IMR-90 (cell line): ENCODE results near the gene ABCC8. TPM values are rescaled to one million over a fixed set of nuclear protein-coding genes. Genes with fewer than 3 reads are reported as not detected.

Experiments used
- ATAC-seq: fragments of 200-7000 bp; cut with Tn5 transposase; 2 replicates; pipeline ENCODE4 v1.9.1; 2020; ENCODE audit warnings: low read depth, mild to moderate bottlenecking, moderate library complexity
- BruUV-seq: library from RNA; stranded (reverse); fragments of 400-500 nt; replicated peaks from 2 replicates; lab custom pipeline; 2021; lab: Mats Ljungman, UMichigan
- CTCF ChIA-PET: fragments of 300-600 bp; formaldehyde crosslinking; extraction: SDS; loops from one replicate; lab custom pipeline; 2021; ENCODE audit warnings: antibody characterized with exemption; lab: Yijun Ruan, JAX
- POLR2A ChIA-PET: fragments of 300-600 bp; sonication (Branson Sonifier 250); formaldehyde crosslinking; loops from one replicate; lab custom pipeline; 2022; ENCODE audit warnings: antibody characterized with exemption; ENCODE audit not compliant: unreplicated experiment; lab: Charles Lee
- DNase-seq: peaks from one replicate; pipeline ENCODE4 v3.0.0; 2013
- H2AFZ ChIP-seq: replicated peaks from 2 replicates; pipeline ENCODE3; 2013; ENCODE audit warnings: low read length, mild to moderate bottlenecking; ENCODE audit not compliant: poor library complexity
- H2AK5ac ChIP-seq: 2 replicates; pipeline ENCODE4 v1.6.1; 2013; ENCODE audit warnings: low read depth, low read length, inconsistent platforms
- H2AK9ac ChIP-seq: replicated peaks from 2 replicates; pipeline ENCODE3; 2013; ENCODE audit warnings: mild to moderate bottlenecking, low read depth, low read length, moderate library complexity; ENCODE audit not compliant: poor library complexity
- H2BK120ac ChIP-seq: 2 replicates; pipeline ENCODE4 v1.6.1; 2013; ENCODE audit warnings: low read depth, low read length, inconsistent platforms
- H2BK15ac ChIP-seq: 3 replicates; pipeline ENCODE4 v1.6.1; 2013; ENCODE audit warnings: low read depth, low read length, inconsistent platforms
- H2BK20ac ChIP-seq: 2 replicates; pipeline ENCODE4 v1.6.1; 2013; ENCODE audit warnings: low read depth, mild to moderate bottlenecking, inconsistent platforms, low read length, moderate library complexity
- H2BK5ac ChIP-seq: 2 replicates; pipeline ENCODE4 v1.6.1; 2013; ENCODE audit warnings: mild to moderate bottlenecking, low read depth, low read length, inconsistent platforms; ENCODE audit not compliant: poor library complexity, severe bottlenecking
- H3K14ac ChIP-seq: replicated peaks from 2 replicates; pipeline ENCODE4 v1.6.1; 2013; ENCODE audit warnings: low read depth, low read length, inconsistent platforms
- H3K18ac ChIP-seq: 2 replicates; pipeline ENCODE4 v1.6.1; 2013; ENCODE audit warnings: low read depth, low read length, control low read depth
- H3K23ac ChIP-seq: 2 replicates; pipeline ENCODE4 v1.6.1; 2013; ENCODE audit warnings: low read depth, low read length, inconsistent platforms
- H3K27ac ChIP-seq: 2 replicates; pipeline ENCODE4 v1.5.1; 2013; ENCODE audit warnings: mild to moderate bottlenecking, control low read depth, low read length; ENCODE audit not compliant: insufficient read depth
- H3K27me3 ChIP-seq: 2 replicates; pipeline ENCODE4 v1.6.1; 2013; ENCODE audit warnings: low read length; ENCODE audit not compliant: control insufficient read depth, insufficient read depth
- H3K36me3 ChIP-seq: 2 replicates; pipeline ENCODE4 v1.6.1; 2013; ENCODE audit warnings: low read length, mixed read lengths; ENCODE audit not compliant: control insufficient read depth, insufficient read depth
- H3K4ac ChIP-seq: 2 replicates; pipeline ENCODE4 v1.6.1; 2013; ENCODE audit warnings: low read depth, low read length, inconsistent platforms
- H3K4me1 ChIP-seq: 2 replicates; pipeline ENCODE4 v1.6.1; 2013; ENCODE audit warnings: low read length, mixed read lengths; ENCODE audit not compliant: control insufficient read depth, insufficient read depth
- H3K4me2 ChIP-seq: 2 replicates; pipeline ENCODE4 v1.6.1; 2013; ENCODE audit warnings: low read depth, mild to moderate bottlenecking, control low read depth, low read length, moderate library complexity
- H3K4me3 ChIP-seq: 2 replicates; pipeline ENCODE4 v1.5.1; 2013; ENCODE audit warnings: low read depth, mild to moderate bottlenecking, control low read depth, low read length, moderate library complexity; ENCODE audit not compliant: insufficient read depth
- H3K56ac ChIP-seq: 2 replicates; pipeline ENCODE4 v1.6.1; 2013; ENCODE audit warnings: low read length, inconsistent platforms; ENCODE audit not compliant: insufficient read depth; ENCODE audit errors: extremely low read depth
- H3K79me1 ChIP-seq, 2 experiments: 2 replicates each; pipeline ENCODE4 v1.6.1; 2013; ENCODE audit warnings: low read length in 2 of 2, inconsistent platforms in 1 of 2, low read depth in 1 of 2
- H3K9ac ChIP-seq: 2 replicates; pipeline ENCODE4 v1.6.1; 2013; ENCODE audit warnings: low read depth, low read length, control low read depth
- H3K9me1 ChIP-seq: 2 replicates; pipeline ENCODE4 v1.6.1; 2013; ENCODE audit warnings: low read length, inconsistent platforms; ENCODE audit not compliant: insufficient read depth
- H3K9me3 ChIP-seq: 2 replicates; pipeline ENCODE4 v1.6.1; 2013; ENCODE audit warnings: low read length; ENCODE audit not compliant: control insufficient read depth, insufficient read depth
- H4K20me1 ChIP-seq: 2 replicates; pipeline ENCODE4 v1.6.1; 2013; ENCODE audit warnings: low read length, inconsistent platforms; ENCODE audit not compliant: insufficient read depth
- H4K5ac ChIP-seq: 2 replicates; pipeline ENCODE4 v1.6.1; 2013; ENCODE audit warnings: mild to moderate bottlenecking, low read depth, low read length, control low read depth
- H4K8ac ChIP-seq, 2 experiments: 2 replicates each; pipeline ENCODE4 v1.6.1; 2013; ENCODE audit warnings: low read depth in 2 of 2, low read length in 2 of 2, control low read depth in 1 of 2, inconsistent platforms in 1 of 2
- H4K91ac ChIP-seq: 2 replicates; pipeline ENCODE4 v1.6.1; 2013; ENCODE audit warnings: low read depth, low read length, inconsistent platforms; ENCODE audit not compliant: insufficient read depth
- BHLHE40 ChIP-seq: fragments of 150-350 bp; IDR thresholded peaks from 2 replicates; pipeline ENCODE4 v1.6.1; 2016; ENCODE audit warnings: mild to moderate bottlenecking, low read depth, low read length
- CEBPB ChIP-seq: IDR thresholded peaks from 2 replicates; pipeline ENCODE4 v1.6.1; 2012; ENCODE audit warnings: low read depth, low read length, improper control_type of control experiment
- CHD1 ChIP-seq: IDR thresholded peaks from 2 replicates; pipeline ENCODE4 v1.6.1; 2012; ENCODE audit warnings: low read depth, low read length, improper control_type of control experiment
- FOS ChIP-seq: fragments of 150-350 bp; IDR thresholded peaks from 2 replicates; pipeline ENCODE4 v1.6.1; 2016; ENCODE audit warnings: low read depth, low read length
- MAFK ChIP-seq: IDR thresholded peaks from 2 replicates; pipeline ENCODE4 v1.6.1; 2012; ENCODE audit warnings: low read depth, low read length, improper control_type of control experiment
- MXI1 ChIP-seq: IDR thresholded peaks from 2 replicates; pipeline ENCODE4 v1.6.1; 2012; ENCODE audit warnings: low read depth, mild to moderate bottlenecking, low read length, moderate library complexity, borderline replicate concordance
- NFE2L2 ChIP-seq: fragments of 150-350 bp; IDR thresholded peaks from 2 replicates; pipeline ENCODE4 v1.6.1; 2016; ENCODE audit warnings: low read depth, mild to moderate bottlenecking, low read length
- POLR2A ChIP-seq: IDR thresholded peaks from 2 replicates; pipeline ENCODE4 v1.6.1; 2012; ENCODE audit warnings: mild to moderate bottlenecking, low read depth, low read length
- RAD21 ChIP-seq: IDR thresholded peaks from 2 replicates; pipeline ENCODE4 v1.6.1; 2012; ENCODE audit warnings: low read length, improper control_type of control experiment
- RCOR1 ChIP-seq: IDR thresholded peaks from 2 replicates; pipeline ENCODE4 v1.6.1; 2012; ENCODE audit warnings: mild to moderate bottlenecking, low read length, improper control_type of control experiment; ENCODE audit not compliant: insufficient replicate concordance
- SMC3 ChIP-seq: fragments of 150-350 bp; IDR thresholded peaks from 2 replicates; pipeline ENCODE4 v1.6.1; 2016; ENCODE audit warnings: low read depth, mild to moderate bottlenecking, antibody characterized with exemption, low read length, moderate library complexity
- WGBS, 2 experiments: methylation state at CpG; one replicate each; pipeline versions ENCODE4 v1.1.5 to v1.1.7; 2013; ENCODE audit warnings: missing lambda C conversion rate in 2 of 2; ENCODE audit not compliant: insufficient read length in 1 of 2; ENCODE audit errors: extremely low coverage in 2 of 2; 5-methylcytosine and 5-hydroxymethylcytosine counted together
- dilution Hi-C: fragments of 300-500 bp; cut with HindIII; formaldehyde crosslinking; loops from one replicate; pipeline ENCODE4 v1.14.3; 2018; ENCODE audit warnings: low sequenced_read_pairs; ENCODE audit not compliant: unreplicated experiment
- in situ Hi-C: fragments of 300-500 bp; cut with MboI; formaldehyde crosslinking; loops from 3 replicates; pipeline ENCODE4 v1.14.3; 2019; ENCODE audit warnings: low sequenced_read_pairs, inconsistent platforms, mixed read lengths
- intact Hi-C: fragments of 100-400 bp; cut with micrococcal nuclease; formaldehyde crosslinking; loops from 2 replicates; pipeline ENCODE4 v1.10.0; 2022
- polyA plus RNA-seq, 3 experiments: library from polyadenylated mRNA; depleted of rRNA; stranded (reverse); fragments of >200 nt; gene quantifications; 2 replicates each; pipeline ENCODE4 v1.2.3, GENCODE V29; 2012; ENCODE audit warnings: low replicate concordance in 1 of 3
- total RNA-seq: library from RNA; depleted of rRNA; stranded (reverse); fragments of >200 nt; gene quantifications from 2 replicates; pipeline ENCODE4 v1.2.3, GENCODE V29; 2012
- TF ChIP-seq, protein P1 (sequence below): fragments of 150-350 bp; IDR thresholded peaks from 2 replicates; pipeline ENCODE4 v1.6.1; 2017; ENCODE audit warnings: mild to moderate bottlenecking, antibody characterized with exemption, low read length, low read depth
- TF ChIP-seq, protein P2 (sequence below): fragments of 150-350 bp; IDR thresholded peaks from 2 replicates; pipeline ENCODE4 v1.6.1; 2016; ENCODE audit warnings: low read depth, mild to moderate bottlenecking, low read length, moderate library complexity, borderline replicate concordance

The ABCC8 gene
- total and polyA plus RNA-seq, 2 of the 4 experiments (the other 2 are of a cell fraction), result not detected

DNA sequence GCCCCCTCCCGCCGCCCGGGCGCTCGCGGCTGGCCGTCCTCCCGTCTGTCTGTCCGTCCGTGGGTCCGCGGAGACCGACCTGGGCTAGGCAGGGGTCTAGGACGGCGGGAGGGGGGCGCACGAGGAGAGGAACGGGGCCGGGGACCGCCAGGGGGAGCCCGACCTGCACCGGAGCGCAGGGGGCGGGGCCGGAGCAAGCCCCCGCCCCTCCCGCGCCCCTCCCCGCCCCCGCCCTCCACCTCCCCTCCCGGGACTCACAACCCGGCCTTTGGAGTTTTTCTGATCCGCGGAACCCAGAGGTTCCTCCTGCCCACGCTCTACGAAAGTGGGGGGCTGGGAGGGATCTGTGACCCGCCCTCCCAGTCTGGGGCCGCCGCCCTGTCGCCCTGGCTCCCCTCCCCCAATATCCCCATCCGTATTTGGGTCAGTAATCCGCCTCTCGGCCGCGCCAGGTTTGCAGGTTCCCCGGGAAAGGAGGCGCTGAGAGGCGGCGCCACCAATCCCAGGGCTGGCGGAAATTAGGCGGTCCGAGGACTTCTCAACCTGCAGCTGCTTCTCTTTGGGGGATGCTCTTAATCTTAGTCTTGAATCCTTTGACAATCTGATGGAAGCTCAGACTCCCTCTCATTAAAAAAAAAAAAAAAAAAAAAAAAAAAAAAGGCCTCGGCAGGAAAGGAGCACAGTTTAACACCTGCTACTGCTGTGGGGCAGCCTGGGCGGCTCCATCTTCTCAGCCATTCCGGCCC is 87.3 kb downstream of the ABCC8 start (continued):
- no peak for TF ChIP-seq RAD21

DNA sequence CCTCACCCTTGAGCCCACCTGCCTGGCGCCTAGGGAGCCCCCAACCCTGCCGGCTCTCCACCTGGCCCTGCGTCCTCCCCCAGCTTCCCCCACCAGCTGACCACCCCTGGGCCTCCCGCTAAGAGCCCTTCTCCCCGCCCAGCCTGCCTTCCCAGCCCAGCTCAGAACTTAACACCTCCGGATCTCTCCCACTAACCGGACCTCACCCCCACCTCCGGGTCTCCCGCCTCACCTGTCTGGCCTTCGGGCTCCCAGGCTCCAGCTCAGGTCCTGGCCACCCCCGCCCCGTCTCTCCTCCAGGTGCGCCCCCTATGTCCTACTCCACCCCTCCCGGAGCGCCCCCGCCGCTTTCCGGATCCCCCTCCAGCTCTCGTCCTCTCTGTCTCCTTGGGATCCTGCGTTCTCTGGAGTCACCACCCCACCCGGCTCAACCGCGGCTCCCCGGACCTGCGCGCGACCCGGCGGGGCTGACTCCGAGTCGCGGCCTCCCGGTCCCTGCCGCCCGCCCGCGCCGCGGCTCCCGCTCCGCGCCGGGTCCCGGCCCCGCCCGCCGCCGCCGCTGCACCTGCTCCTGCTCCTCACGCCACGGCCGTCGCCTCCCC is 87.9 kb downstream of the ABCC8 start, which contains the start of gene KCNJ11:
TSS of gene KCNJ11 (minus strand) at position 51 of the 602 bp plus-strand sequence. CDS start 568 bp downstream, outside the sequence.
- Histone ChIP-seq H3K14ac (no peak within 1 kb of the TSS), H3K9ac (no peak within 1 kb of the TSS), H4K8ac (no peak within 1 kb of the TSS), H2AK9ac (peak within 1 kb of the TSS; percentile 37), H3K9me1 (peaks cover 1% of the 10 kb centered on the region; the same call in 1 of the 2 replicates), H4K5ac (no peak within 1 kb of the TSS), H3K4me2 (peak within 1 kb of the TSS; percentile 45; the same call in 1 of the 2 replicates), H2BK5ac (no peak within 1 kb of the TSS), H3K36me3 (no peaks in the 10 kb centered on the region), H3K27ac (no peak within 1 kb of the TSS), H3K4ac (no peak within 1 kb of the TSS), H2AK5ac (no peak within 1 kb of the TSS), H4K20me1 (no peaks in the 10 kb centered on the region), H3K27me3 (peaks cover 24% of the 10 kb centered on the region; the same call in 1 of the 2 replicates), H3K56ac (no peak within 1 kb of the TSS), H2BK20ac (no peak within 1 kb of the TSS), H3K4me1 (no peaks in the 10 kb centered on the region), H2BK120ac (no peak within 1 kb of the TSS), H3K4me3 (peak within 1 kb of the TSS; percentile 21), H4K91ac (no peak within 1 kb of the TSS), H3K9me3 (no peaks in the 10 kb centered on the region), H2BK15ac (no peak within 1 kb of the TSS), H2AFZ (peak within 1 kb of the TSS; percentile 89), H3K18ac (no peak within 1 kb of the TSS), H3K79me1 (no peaks in the 10 kb centered on the region), H3K23ac (no peak within 1 kb of the TSS)
- no peak for DNase-seq
- BruUV-seq, result no TSS peak
- TF ChIP-seq, protein P1, sequence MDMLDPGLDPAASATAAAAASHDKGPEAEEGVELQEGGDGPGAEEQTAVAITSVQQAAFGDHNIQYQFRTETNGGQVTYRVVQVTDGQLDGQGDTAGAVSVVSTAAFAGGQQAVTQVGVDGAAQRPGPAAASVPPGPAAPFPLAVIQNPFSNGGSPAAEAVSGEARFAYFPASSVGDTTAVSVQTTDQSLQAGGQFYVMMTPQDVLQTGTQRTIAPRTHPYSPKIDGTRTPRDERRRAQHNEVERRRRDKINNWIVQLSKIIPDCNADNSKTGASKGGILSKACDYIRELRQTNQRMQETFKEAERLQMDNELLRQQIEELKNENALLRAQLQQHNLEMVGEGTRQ, result no peak
- no peak for TF ChIP-seq BHLHE40
- TF ChIP-seq FOS, result no peak
- no peak for TF ChIP-seq MAFK
- no peak for TF ChIP-seq RCOR1
- no peak for TF ChIP-seq CEBPB
- no peak for TF ChIP-seq MXI1
- no peak for TF ChIP-seq RAD21
- no peak for TF ChIP-seq SMC3
- TF ChIP-seq NFE2L2, result no peak
- TF ChIP-seq, protein P2, sequence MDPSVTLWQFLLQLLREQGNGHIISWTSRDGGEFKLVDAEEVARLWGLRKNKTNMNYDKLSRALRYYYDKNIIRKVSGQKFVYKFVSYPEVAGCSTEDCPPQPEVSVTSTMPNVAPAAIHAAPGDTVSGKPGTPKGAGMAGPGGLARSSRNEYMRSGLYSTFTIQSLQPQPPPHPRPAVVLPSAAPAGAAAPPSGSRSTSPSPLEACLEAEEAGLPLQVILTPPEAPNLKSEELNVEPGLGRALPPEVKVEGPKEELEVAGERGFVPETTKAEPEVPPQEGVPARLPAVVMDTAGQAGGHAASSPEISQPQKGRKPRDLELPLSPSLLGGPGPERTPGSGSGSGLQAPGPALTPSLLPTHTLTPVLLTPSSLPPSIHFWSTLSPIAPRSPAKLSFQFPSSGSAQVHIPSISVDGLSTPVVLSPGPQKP, result no peak
- TF ChIP-seq CHD1, result no peak
- no peak for TF ChIP-seq POLR2A
- in situ Hi-C loops (no loop called here), intact Hi-C loops (loop anchor here (1.0 kb wide), 1 partner anchor 116 kb away; no protein-coding TSS in a partner anchor), dilution Hi-C loops (no loop called here)
- ChIA-PET CTCF (interaction anchor here (1.4 kb wide), 1 partner anchor 139 kb away, joined by 4 read pairs; no protein-coding TSS in a partner anchor), POLR2A (no interaction called here)
- ATAC-seq, result peak; percentile 51
- 3% methylated on average over 32 of the region's 53 CpGs; no CpG with 5 or more reads in 1 of the 2 experiments for WGBS, 2 experiments
